Adrenal gland (tissue), 5 donors: ENCODE data around the gene MC1R.

Experiments used
- POLR2A ChIP-seq, 2 donors: fragments of 450-650 bp; IDR thresholded peaks; one replicate each; pipeline ENCODE4 v1.6.1; 2017; ENCODE audit warnings: antibody characterized with exemption in 2 of 2, mild to moderate bottlenecking in 2 of 2, moderate library complexity in 1 of 2
- TF ChIP-seq, protein P1 (sequence below), 6 experiments: fragments of 450-650 bp in 4 of 6; fragments of 200-600 bp in 2 of 6; sonication (generic) in 1 of 6; IDR thresholded peaks; 1 replicate in 5 of 6; 2 replicates in 1 of 6; pipeline versions ENCODE4 v1.5.1 to v1.8.0; 2016 to 2021; ENCODE audit warnings: antibody characterized with exemption in 6 of 6, mild to moderate bottlenecking in 2 of 6, moderate library complexity in 1 of 6
- donor health status: DM: no; HTN: no; CAD: no.

- TF ChIP-seq, protein P1, sequence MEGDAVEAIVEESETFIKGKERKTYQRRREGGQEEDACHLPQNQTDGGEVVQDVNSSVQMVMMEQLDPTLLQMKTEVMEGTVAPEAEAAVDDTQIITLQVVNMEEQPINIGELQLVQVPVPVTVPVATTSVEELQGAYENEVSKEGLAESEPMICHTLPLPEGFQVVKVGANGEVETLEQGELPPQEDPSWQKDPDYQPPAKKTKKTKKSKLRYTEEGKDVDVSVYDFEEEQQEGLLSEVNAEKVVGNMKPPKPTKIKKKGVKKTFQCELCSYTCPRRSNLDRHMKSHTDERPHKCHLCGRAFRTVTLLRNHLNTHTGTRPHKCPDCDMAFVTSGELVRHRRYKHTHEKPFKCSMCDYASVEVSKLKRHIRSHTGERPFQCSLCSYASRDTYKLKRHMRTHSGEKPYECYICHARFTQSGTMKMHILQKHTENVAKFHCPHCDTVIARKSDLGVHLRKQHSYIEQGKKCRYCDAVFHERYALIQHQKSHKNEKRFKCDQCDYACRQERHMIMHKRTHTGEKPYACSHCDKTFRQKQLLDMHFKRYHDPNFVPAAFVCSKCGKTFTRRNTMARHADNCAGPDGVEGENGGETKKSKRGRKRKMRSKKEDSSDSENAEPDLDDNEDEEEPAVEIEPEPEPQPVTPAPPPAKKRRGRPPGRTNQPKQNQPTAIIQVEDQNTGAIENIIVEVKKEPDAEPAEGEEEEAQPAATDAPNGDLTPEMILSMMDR (IDR thresholded peaks at IDR 0.05) = no peak
- no peak for TF ChIP-seq POLR2A (IDR thresholded peaks at IDR 0.05)
Observed at GRCh38 chr16:89964201-89964600, 45.5 kb downstream of the MC1R start.
